Measurements from ENCODE around the gene TIMM23.
"Not testable (repeated sequence)": the region's sequence is repeated elsewhere in the genome, so short reads cannot be mapped to it uniquely, and the experiment has no call there.

The TIMM23 gene

GRCh38 chr10:46025406-46025805, 53.1 kb downstream of the TIMM23 start:
- DNase-seq: no peak

- DNase-seq: no peak
Observed at GRCh38 chr10:46026106-46026505, 53.8 kb downstream of the TIMM23 start.

GRCh38 chr10:46028584-46029460, 56.5 kb downstream of the TIMM23 start:
- DNase-seq: no peak

GRCh38 chr10:46029461-46030030, 57.3 kb downstream of the TIMM23 start:
- no peak for DNase-seq

GRCh38 chr10:46030091-46030937, 58.0 kb downstream of the TIMM23 start, which contains the start of gene NCOA4:
NCOA4 (minus strand) TSS chr10:46030623; CDS start chr10:46016680, 13,943 bp downstream.
- DNase-seq: peak; percentile 96

GRCh38 chr10:46031648-46032532, 59.6 kb downstream of the TIMM23 start:
- DNase-seq: no peak

GRCh38 chr10:46033602-46034011, 61.3 kb downstream of the TIMM23 start:
- no peak for DNase-seq

- DNase-seq: no peak
Observed at GRCh38 chr10:46035923-46036849, 63.9 kb downstream of the TIMM23 start.

GRCh38 chr10:46037107-46037825, 65.0 kb downstream of the TIMM23 start:
- DNase-seq: no peak

GRCh38 chr10:46040004-46040403, 67.7 kb downstream of the TIMM23 start:
- no peak for DNase-seq

- no peak for DNase-seq
Observed at GRCh38 chr10:46042527-46042926, 70.2 kb downstream of the TIMM23 start.

- no peak for DNase-seq
Observed at GRCh38 chr10:46046261-46046660, 74.0 kb downstream of the TIMM23 start, which contains the start of gene MSMB. MSMB (minus strand) TSS chr10:46046269; CDS start chr10:46046237, 32 bp downstream.

GRCh38 chr10:46048152-46048551, 75.9 kb downstream of the TIMM23 start:
- no peak for DNase-seq

GRCh38 chr10:46049497-46049831, 77.2 kb downstream of the TIMM23 start:
- DNase-seq: not testable (repeated sequence)

GRCh38 chr10:46050941-46051623, 78.8 kb downstream of the TIMM23 start:
- DNase-seq: no peak

GRCh38 chr10:46052057-46052790, 79.9 kb downstream of the TIMM23 start:
- DNase-seq: no peak

GRCh38 chr10:46052791-46053375, 80.6 kb downstream of the TIMM23 start:
- DNase-seq: no peak
